HFF-Myc (cell line): Measurements from ENCODE around the gene ESR2.
A peak's percentile ranks its signal among the peaks of the same experiment; 100 is the strongest.

Source experiments
- DNase-seq: peaks from one replicate; pipeline ENCODE4 v3.0.0-alpha.2; 2011; ENCODE audit warnings: low read depth; ENCODE audit errors: extremely low read depth
- H3K4me3 ChIP-seq: replicated peaks from 2 replicates; pipeline ENCODE4 v1.5.1; 2011; ENCODE audit warnings: low read depth, mild to moderate bottlenecking, control low read depth, low read length
- CTCF ChIP-seq: IDR thresholded peaks from 2 replicates; pipeline ENCODE4 v1.5.1; 2012; ENCODE audit warnings: mild to moderate bottlenecking, low read depth, low read length, control low read depth; ENCODE audit errors: missing control alignments

The ESR2 gene

GRCh38 chr14:64266239-64266638, 27.9 kb downstream of the ESR2 start:
- no peak for TF ChIP-seq CTCF
- peak; percentile 2 for DNase-seq
- no peak overlapping the region for H3K4me3 ChIP-seq

GRCh38 chr14:64265222-64265621, 28.9 kb downstream of the ESR2 start:
- no peak for DNase-seq
- no peak overlapping the region for H3K4me3 ChIP-seq

GRCh38 chr14:64260418-64260817, 33.8 kb downstream of the ESR2 start:
- no peak overlapping the region for H3K4me3 ChIP-seq
- no peak for DNase-seq
- no peak for TF ChIP-seq CTCF

More at GRCh38 chr14:64265222-64265621, 28.9 kb downstream of the ESR2 start:
- no peak for TF ChIP-seq CTCF

- TF ChIP-seq CTCF = no peak
- DNase-seq = no peak
- no peak overlapping the region for H3K4me3 ChIP-seq
Measured at GRCh38 chr14:64255756-64256155, 38.4 kb downstream of the ESR2 start.

GRCh38 chr14:64253672-64254071, 40.5 kb downstream of the ESR2 start:
- no peak overlapping the region for H3K4me3 ChIP-seq
- DNase-seq = no peak
- TF ChIP-seq CTCF = no peak

GRCh38 chr14:64249363-64249762, 44.8 kb downstream of the ESR2 start:
- H3K4me3 ChIP-seq = no peak overlapping the region
- no peak for DNase-seq
- TF ChIP-seq CTCF = no peak

GRCh38 chr14:64248689-64249088, 45.5 kb downstream of the ESR2 start:
- H3K4me3 ChIP-seq = no peak overlapping the region
- TF ChIP-seq CTCF = no peak
- DNase-seq = no peak
